M059J (cell line): ENCODE measurements around the gene LGALS7B. TPM values are rescaled to one million over a fixed set of nuclear protein-coding genes. Genes with fewer than 3 reads are reported as not detected.
"Not testable (repeated sequence)": the region's sequence is repeated elsewhere in the genome, so short reads cannot be mapped to it uniquely, and the experiment has no call there.

Experiments
- DNase-seq: peaks from one replicate; pipeline ENCODE4 v3.0.0-alpha.2; 2012; ENCODE audit warnings: low read depth
- total RNA-seq: library from RNA; depleted of rRNA; stranded (reverse); fragments of >200 nt; shearing (Covaris generic); gene quantifications from 2 replicates; pipeline ENCODE4 v1.2.3, GENCODE V29; 2014; rRNA removed

The LGALS7B gene
- not detected in 2 replicates for total RNA-seq

- DNase-seq, result no peak
Observed at GRCh38 chr19:38788478-38789243, at the start of gene LGALS7B. LGALS7B (plus strand) TSS chr19:38789200; CDS start chr19:38789227, 27 bp downstream.

- DNase-seq, result no peak
Observed at GRCh38 chr19:38739440-38740256, 49.4 kb upstream of the LGALS7B start.

GRCh38 chr19:38740257-38740592 is 48.8 kb upstream of the LGALS7B start:
- DNase-seq, result no peak

- DNase-seq, result no peak
Observed at GRCh38 chr19:38740932-38741331, 48.1 kb upstream of the LGALS7B start.

GRCh38 chr19:38741670-38742069 is 47.3 kb upstream of the LGALS7B start:
- DNase-seq, result no peak

- no peak for DNase-seq
Observed at GRCh38 chr19:38742296-38742695, 46.7 kb upstream of the LGALS7B start.

- no peak for DNase-seq
Observed at GRCh38 chr19:38742906-38743305, 46.1 kb upstream of the LGALS7B start.

GRCh38 chr19:38743394-38744297 is 45.4 kb upstream of the LGALS7B start:
- DNase-seq, result no peak

GRCh38 chr19:38744298-38744681 is 44.7 kb upstream of the LGALS7B start, which contains the start of gene CAPN12:
CAPN12 (minus strand) TSS chr19:38744474; CDS start chr19:38744165, 309 bp downstream.
- DNase-seq, result no peak

GRCh38 chr19:38744874-38745273 is 44.1 kb upstream of the LGALS7B start:
- DNase-seq, result no peak

GRCh38 chr19:38745316-38745715 is 43.7 kb upstream of the LGALS7B start:
- no peak for DNase-seq

GRCh38 chr19:38753783-38754182 is 35.2 kb upstream of the LGALS7B start:
- not testable (repeated sequence) for DNase-seq

- not testable (repeated sequence) for DNase-seq
Observed at GRCh38 chr19:38754196-38754595, 34.8 kb upstream of the LGALS7B start.

GRCh38 chr19:38759590-38760003 is 29.4 kb upstream of the LGALS7B start:
- peak; percentile 72 for DNase-seq

- not testable (repeated sequence) for DNase-seq
Observed at GRCh38 chr19:38760805-38761517, 28.0 kb upstream of the LGALS7B start.

- not testable (repeated sequence) for DNase-seq
Observed at GRCh38 chr19:38761884-38762389, 27.1 kb upstream of the LGALS7B start.

- no peak for DNase-seq
Observed at GRCh38 chr19:38763795-38764220, 25.2 kb upstream of the LGALS7B start.

- DNase-seq, result no peak
Observed at GRCh38 chr19:38765214-38765613, 23.8 kb upstream of the LGALS7B start.

- no peak for DNase-seq
Observed at GRCh38 chr19:38766276-38767047, 22.5 kb upstream of the LGALS7B start.

- no peak for DNase-seq
Observed at GRCh38 chr19:38769635-38770211, 19.3 kb upstream of the LGALS7B start.
